Hepatocyte (in vitro differentiated cells): ENCODE data around the gene BLOC1S3. TPM values are rescaled to one million over a fixed set of nuclear protein-coding genes. Genes with fewer than 3 reads are reported as not detected.

ENCODE experiments used
- DNase-seq: peaks from one replicate; pipeline ENCODE4 v3.0.0-alpha.2; 2016; ENCODE audit warnings: low spot score
- H2AFZ ChIP-seq: fragments of 200-600 bp; sonication (generic); 2 replicates; pipeline ENCODE4 v1.6.0; 2016; ENCODE audit warnings: antibody characterized with exemption, mild to moderate bottlenecking
- H3K27ac ChIP-seq: fragments of 200-600 bp; sonication (generic); 2 replicates; pipeline ENCODE4 v1.5.1; 2016; ENCODE audit warnings: mild to moderate bottlenecking
- H3K27me3 ChIP-seq: fragments of 200-600 bp; sonication (generic); 2 replicates; pipeline ENCODE4 v1.6.1; 2016
- H3K36me3 ChIP-seq: fragments of 200-600 bp; sonication (generic); replicated peaks from 2 replicates; pipeline ENCODE4 v1.5.1; 2016; ENCODE audit warnings: low read depth; ENCODE audit not compliant: insufficient read depth
- H3K4me1 ChIP-seq: fragments of 200-600 bp; sonication (generic); 2 replicates; pipeline ENCODE4 v1.5.1; 2016; ENCODE audit warnings: mild to moderate bottlenecking, moderate library complexity; ENCODE audit not compliant: insufficient read depth
- H3K4me2 ChIP-seq: fragments of 200-600 bp; sonication (generic); 2 replicates; pipeline ENCODE4 v1.6.0; 2016
- H3K4me3 ChIP-seq: fragments of 200-600 bp; sonication (generic); 2 replicates; pipeline ENCODE4 v1.5.1; 2016; ENCODE audit warnings: mild to moderate bottlenecking
- H3K79me2 ChIP-seq: fragments of 200-600 bp; sonication (generic); 2 replicates; pipeline ENCODE4 v1.6.0; 2017; ENCODE audit warnings: mild to moderate bottlenecking
- H3K9me2 ChIP-seq: fragments of 200-600 bp; sonication (generic); replicated peaks from 2 replicates; pipeline ENCODE4 v1.6.0; 2017; ENCODE audit warnings: mild to moderate bottlenecking; ENCODE audit not compliant: insufficient read depth
- H3K9me3 ChIP-seq: fragments of 200-600 bp; sonication (generic); 2 replicates; pipeline ENCODE4 v1.5.1; 2016; ENCODE audit warnings: low read depth, mild to moderate bottlenecking
- H4K20me1 ChIP-seq: fragments of 200-600 bp; sonication (generic); 2 replicates; pipeline ENCODE4 v1.6.0; 2016; ENCODE audit warnings: mild to moderate bottlenecking; ENCODE audit not compliant: insufficient read depth, poor library complexity, severe bottlenecking
- CTCF ChIP-seq: fragments of 200-600 bp; sonication (generic); IDR thresholded peaks from 2 replicates; pipeline ENCODE4 v1.5.1; 2016; ENCODE audit warnings: antibody characterized with exemption, mild to moderate bottlenecking; ENCODE audit not compliant: poor library complexity
- EZH2 ChIP-seq: fragments of 200-600 bp; sonication (generic); IDR thresholded peaks from 2 replicates; pipeline ENCODE4 v1.6.1; 2016; ENCODE audit warnings: antibody characterized with exemption, mild to moderate bottlenecking, borderline replicate concordance
- EZH2phosphoT487 ChIP-seq: fragments of 200-600 bp; sonication (generic); IDR thresholded peaks from one replicate; pipeline ENCODE4 v1.6.1; 2018; ENCODE audit warnings: antibody characterized with exemption, mild to moderate bottlenecking, low read depth, moderate library complexity; ENCODE audit not compliant: unreplicated experiment, severe bottlenecking
- WGBS: methylation state at CpG from one replicate; pipeline ENCODE4 v1.1.6; 2016; ENCODE audit warnings: low lambda C conversion rate; ENCODE audit errors: missing lambda C conversion rate; 5-methylcytosine and 5-hydroxymethylcytosine counted together
- polyA plus RNA-seq: library from polyadenylated mRNA; unstranded; fragments of >200 nt; fragmentation: Nextera tagmentation; extraction: Ambion mirVana; gene quantifications from 2 replicates; pipeline ENCODE4 v1.2.1, GENCODE V29; 2016
- total RNA-seq: library from RNA; depleted of rRNA; stranded (reverse); fragments of >200 nt; gene quantifications from 2 replicates; pipeline ENCODE4 v1.2.3, GENCODE V29; 2014

The BLOC1S3 gene
- total and polyA plus RNA-seq, 2 experiments from 2014 or later = 8.4 to 17.1 TPM

- no peak for DNase-seq
- Histone ChIP-seq H3K4me2 (no peak overlapping the region), H4K20me1 (peaks cover 16% of the 10 kb centered on the region), H2AFZ (no peak overlapping the region), H3K4me3 (no peak overlapping the region), H3K27ac (no peak overlapping the region), H3K79me2 (peaks cover 20% of the 10 kb centered on the region), H3K4me1 (peaks cover 3% of the 10 kb centered on the region), H3K9me2 (no peaks in the 10 kb centered on the region), H3K27me3 (no peaks in the 10 kb centered on the region), H3K9me3 (no peaks in the 10 kb centered on the region), H3K36me3 (no peaks in the 10 kb centered on the region)
- TF ChIP-seq CTCF = no peak
- 97% methylated on average over 26 of the region's 33 CpGs for WGBS
These were observed 36.4 kb upstream of the BLOC1S3 start for GRCh38 chr19:45142016-45142725.

GRCh38 chr19:45142726-45143110, 35.9 kb upstream of the BLOC1S3 start:
- H3K27me3 ChIP-seq = no peaks in the 10 kb centered on the region
- no peaks in the 10 kb centered on the region for H3K9me3 ChIP-seq
- peaks cover 3% of the 10 kb centered on the region for H3K4me1 ChIP-seq
- H3K9me2 ChIP-seq = no peaks in the 10 kb centered on the region
- TF ChIP-seq EZH2phosphoT487 (no peak), EZH2 (no peak), CTCF (no peak)
- no peaks in the 10 kb centered on the region for H3K36me3 ChIP-seq
- peaks cover 12% of the 10 kb centered on the region for H4K20me1 ChIP-seq
- WGBS = 94% methylated on average over 9 of the region's 9 CpGs
- H2AFZ ChIP-seq = no peak overlapping the region
- H3K4me3 ChIP-seq = no peak overlapping the region
- DNase-seq = no peak
- no peak overlapping the region for H3K27ac ChIP-seq
- H3K79me2 ChIP-seq = peaks cover 15% of the 10 kb centered on the region
- H3K4me2 ChIP-seq = no peak overlapping the region

- no peaks in the 10 kb centered on the region for H3K27me3 ChIP-seq
- WGBS = 97% methylated on average over 43 of the region's 53 CpGs
- no peak overlapping the region for H3K4me2 ChIP-seq
- no peaks in the 10 kb centered on the region for H3K4me1 ChIP-seq
- no peak overlapping the region for H3K27ac ChIP-seq
- TF ChIP-seq EZH2phosphoT487 = no peak
- TF ChIP-seq CTCF = no peak
- no peak for TF ChIP-seq EZH2
- no peaks in the 10 kb centered on the region for H3K9me3 ChIP-seq
- peaks cover 1% of the 10 kb centered on the region for H4K20me1 ChIP-seq
- no peak overlapping the region for H2AFZ ChIP-seq
- no peaks in the 10 kb centered on the region for H3K79me2 ChIP-seq
- DNase-seq = no peak
- no peak overlapping the region for H3K4me3 ChIP-seq
- no peaks in the 10 kb centered on the region for H3K9me2 ChIP-seq
- no peaks in the 10 kb centered on the region for H3K36me3 ChIP-seq
These were observed 33.9 kb upstream of the BLOC1S3 start for GRCh38 chr19:45144431-45145269.
